GM10847 (cell line): ENCODE data around the gene THAP7.

Experiments
- POLR2A ChIP-seq: IDR thresholded peaks from 2 replicates; pipeline ENCODE4 v1.6.1; 2011; ENCODE audit not compliant: insufficient read length; ENCODE audit errors: extremely low read depth

THAP7 gene

DNA sequence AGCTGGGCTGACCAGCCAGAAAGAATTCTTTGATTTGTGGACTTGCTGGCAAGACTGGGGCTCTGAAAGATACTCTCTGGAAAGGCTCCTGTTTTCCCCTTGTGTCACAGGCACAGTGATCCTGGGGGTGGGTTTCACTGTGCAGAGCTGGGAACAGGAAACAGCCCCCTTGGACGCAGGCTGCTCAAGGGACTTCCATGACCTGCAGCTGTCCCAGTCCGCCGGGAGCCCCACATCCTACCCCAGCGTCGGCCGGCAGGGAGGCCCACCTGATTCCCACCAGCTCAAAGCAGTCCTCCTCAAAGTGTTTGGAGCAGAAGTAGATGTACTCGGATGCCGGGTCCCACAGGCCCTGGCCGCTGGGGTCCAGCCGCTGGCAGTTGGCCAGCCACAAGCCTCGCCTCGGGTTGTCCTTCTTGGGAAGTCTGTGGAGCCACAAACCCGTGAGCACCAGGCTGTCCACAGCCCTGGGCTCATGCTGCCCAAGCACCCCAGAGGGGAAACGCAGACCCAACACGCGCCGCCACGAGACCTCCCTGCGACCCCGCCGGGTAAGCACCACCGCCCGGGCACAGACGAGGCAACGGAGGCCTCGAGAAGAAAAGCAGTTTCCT lies 824 bp downstream of the THAP7 start:
- no peak for TF ChIP-seq POLR2A

DNA sequence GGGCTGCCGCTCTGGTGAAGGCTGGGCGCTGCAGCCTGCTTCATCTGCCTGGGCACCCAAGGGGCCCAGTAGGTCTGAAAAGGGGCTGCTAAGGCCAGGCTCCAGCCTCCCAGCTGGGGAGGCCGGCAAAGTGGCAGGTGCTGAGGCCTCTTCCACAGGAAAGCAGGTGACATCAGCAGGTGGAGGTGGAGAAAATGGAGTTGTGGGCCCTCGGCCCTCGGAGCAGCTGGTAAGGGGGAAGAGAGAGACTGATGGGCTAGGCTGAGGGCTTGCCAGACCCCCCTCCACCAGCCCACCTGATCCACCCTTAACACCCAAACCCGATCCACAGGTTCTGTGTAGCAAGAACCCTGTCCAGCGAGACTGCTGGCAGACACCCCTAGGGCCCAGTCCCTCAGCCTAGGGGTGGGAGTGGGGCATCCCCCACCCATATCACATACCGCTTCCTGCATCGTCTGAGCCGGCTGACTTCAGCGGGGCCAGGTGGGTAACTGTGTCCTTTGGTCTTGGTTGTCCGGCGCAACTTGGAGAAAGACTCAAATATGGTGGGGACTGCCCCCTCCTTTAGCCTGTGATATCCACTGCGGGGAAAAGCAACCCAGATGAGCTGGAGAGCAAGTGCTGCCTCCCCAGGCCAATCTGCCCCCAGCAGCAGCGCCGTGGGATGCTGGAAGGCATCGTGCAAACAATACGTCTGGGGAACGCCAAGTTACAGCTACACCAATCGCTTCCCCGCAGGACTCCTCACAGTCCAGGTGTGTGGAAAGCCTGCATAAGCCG lies 1.5 kb downstream of the THAP7 start:
- TF ChIP-seq POLR2A: no peak

DNA sequence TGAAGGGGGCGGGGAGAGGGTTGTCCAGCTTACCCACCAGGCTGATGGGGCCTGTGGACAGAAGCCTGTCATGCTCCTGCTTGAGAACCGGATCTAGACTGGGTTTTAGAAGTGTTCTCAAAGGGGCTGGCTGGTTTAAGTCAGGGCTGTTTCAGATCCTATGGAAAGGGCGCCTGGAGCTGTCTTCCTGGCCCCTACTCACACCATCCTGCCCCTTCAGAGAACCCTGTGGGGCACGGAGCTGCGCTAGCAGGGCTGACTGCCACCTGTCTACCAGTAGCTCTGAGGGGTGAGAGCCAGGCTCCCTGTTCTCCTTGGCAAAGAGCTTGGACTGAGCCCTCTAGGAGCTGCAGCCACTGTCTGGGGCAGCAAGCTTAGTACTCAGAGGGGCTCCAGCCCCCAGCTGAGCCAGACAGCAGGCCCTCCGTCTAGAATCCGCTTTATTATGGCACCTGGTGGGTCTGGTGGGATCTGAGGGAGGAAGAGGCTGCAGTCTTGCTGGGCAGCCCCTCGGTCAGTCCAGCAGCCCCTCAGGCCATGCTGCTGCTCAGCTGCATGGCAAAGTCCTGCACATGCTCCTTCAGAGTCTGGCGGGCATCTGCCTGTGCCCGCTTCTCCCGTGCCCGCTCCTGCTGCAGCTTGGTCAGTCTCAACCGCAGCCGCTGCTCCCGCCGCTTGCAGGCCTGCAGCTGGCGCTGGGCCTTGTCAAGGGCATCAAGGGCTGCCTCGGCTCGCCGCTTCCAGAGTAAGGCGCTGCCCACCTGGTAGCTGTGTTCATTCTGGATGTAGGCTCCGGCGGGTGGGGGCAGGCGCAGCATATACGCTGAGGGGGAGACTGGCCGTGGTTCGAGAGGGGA lies 2.3 kb downstream of the THAP7 start:
- no peak for TF ChIP-seq POLR2A

DNA sequence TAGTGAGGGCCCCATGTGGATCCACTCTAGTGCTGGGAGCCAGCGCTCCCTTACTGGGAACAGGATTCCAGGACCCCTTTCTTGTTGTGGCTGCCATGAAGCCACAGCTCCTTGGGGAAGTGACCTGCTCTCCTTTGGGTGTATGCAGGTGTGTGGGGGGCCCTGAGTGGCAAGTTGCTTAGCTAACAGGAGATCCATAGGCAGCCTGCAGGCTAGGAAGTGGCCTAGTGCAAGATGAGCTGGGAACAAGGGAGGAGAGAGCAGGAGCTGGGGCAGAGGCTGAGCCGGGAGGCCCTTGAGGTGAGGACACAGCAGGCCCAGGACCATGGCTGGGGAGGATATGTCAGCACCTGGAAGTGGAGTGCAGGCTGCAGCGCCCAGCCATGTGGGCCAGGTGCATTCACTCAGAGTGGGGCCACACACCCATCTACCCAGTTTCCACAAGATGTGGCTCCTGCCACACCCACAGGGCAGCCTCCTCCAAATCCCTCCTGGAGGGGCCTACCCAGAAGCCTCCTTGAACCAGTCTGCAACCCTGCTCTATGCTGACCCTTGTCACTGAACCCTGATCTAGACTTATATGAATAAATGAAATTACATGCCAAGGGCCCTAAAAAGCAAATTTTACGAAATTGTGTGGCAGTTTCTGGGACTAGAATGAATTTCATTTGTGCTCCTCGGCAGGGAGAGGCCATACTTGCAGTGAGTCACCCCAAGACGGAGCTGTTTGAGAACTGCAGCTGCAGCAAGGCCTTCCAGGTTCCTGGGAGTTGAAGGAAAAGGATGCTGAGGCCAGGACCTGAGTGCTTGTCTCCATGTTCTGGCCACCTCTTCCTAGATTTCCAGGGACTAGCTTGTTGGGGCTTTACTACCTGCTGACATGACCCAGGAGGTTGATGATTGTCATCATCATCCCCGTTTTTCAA lies 3.2 kb downstream of the THAP7 start:
- TF ChIP-seq POLR2A: no peak

DNA sequence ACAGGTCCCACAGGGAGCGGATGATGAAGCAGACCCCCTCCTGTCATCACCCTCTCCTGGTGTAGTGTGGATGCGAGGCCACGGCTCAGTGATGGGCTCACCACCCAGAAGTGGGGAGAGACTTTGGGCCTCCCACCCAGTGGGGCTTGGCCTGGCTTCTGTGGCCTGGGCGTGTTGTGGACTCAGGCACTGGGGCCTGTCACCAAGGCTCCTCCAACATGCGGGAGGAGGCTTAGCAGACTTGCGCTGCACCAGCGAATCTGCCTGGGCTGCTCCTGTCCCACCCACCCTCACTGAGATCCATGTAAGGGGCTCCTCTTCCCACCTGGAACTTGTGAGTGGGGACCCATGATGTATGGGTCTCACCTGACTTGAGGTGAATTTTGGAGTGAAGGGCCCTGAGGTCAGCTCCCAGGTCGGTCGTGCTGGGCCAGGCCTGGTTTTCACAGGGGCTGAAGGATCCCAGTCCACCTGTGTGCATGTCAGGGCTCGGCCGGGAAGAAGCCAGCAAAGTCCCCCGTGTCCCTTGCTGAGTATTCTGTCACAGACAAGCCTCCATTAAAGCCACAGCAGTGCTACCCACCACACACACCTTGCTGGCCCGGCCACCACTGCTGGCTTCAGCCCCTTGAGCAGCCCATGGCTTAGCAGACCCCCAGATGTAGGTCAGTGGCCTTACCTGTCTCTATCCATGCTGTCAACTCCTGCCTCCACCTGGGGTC lies 4.2 kb downstream of the THAP7 start:
- no peak for TF ChIP-seq POLR2A

DNA sequence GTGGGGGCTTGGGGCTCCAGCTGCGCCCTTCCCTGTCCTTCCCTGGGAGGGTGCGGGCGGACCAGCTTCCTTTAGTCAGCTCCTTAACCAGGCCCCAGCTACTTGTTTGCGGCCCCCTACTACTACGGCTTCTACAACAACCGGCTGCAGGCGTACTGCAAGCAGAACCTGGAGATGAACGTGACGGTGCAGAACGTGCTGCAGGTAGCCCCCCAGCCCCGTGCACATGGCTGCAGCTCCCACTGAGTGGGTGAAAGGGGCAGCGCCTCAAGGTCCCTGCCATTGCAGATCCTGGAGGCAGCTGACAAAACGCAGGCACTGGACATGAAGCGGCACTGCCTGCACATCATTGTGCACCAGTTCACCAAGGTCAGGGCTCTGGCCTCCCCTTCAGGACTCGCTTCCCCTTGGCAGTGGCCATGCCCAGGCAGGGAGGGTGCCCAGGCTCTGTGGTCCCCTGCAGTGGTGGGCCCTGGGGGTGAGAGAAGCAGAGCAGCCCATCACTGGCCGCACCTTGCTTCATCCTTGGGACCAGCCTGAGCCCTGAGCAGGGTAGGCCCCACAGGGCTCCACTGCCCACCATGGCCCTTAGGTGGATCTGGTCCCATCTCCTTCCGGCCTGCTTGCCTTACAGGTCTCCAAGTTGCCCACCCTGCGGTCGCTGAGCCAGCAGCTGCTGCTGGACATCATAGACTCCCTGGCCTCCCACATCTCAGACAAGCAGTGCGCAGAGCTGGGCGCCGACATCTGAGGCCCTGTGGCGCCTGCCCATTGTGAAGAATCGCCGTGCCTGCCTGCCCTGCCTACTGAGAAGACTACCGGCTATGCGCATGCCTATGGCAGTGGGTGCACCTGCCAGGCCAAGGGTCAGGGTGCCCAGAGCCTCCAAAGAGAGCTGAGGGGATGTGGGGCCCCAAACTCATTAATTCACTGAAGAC lies 5.1 kb downstream of the THAP7 start:
- TF ChIP-seq POLR2A: no peak

DNA sequence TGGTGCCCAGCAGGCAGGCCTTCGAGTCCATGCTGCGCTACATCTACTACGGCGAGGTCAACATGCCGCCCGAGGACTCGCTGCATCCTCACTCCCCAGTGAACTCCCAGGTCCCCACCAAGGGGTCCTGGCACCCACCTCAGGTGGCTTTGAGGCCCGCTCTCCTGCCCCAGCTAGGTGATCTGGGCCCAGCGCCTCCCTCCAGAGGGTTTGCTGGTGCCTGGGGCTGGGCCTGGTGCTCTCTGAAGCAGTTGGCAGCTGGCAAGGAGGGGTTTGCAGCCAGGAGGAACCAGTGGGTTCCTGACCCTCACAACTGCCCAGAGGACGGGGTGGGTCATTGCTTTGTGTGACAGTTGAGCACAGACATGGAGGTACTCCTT lies 5.9 kb downstream of the THAP7 start:
- TF ChIP-seq POLR2A: no peak

DNA sequence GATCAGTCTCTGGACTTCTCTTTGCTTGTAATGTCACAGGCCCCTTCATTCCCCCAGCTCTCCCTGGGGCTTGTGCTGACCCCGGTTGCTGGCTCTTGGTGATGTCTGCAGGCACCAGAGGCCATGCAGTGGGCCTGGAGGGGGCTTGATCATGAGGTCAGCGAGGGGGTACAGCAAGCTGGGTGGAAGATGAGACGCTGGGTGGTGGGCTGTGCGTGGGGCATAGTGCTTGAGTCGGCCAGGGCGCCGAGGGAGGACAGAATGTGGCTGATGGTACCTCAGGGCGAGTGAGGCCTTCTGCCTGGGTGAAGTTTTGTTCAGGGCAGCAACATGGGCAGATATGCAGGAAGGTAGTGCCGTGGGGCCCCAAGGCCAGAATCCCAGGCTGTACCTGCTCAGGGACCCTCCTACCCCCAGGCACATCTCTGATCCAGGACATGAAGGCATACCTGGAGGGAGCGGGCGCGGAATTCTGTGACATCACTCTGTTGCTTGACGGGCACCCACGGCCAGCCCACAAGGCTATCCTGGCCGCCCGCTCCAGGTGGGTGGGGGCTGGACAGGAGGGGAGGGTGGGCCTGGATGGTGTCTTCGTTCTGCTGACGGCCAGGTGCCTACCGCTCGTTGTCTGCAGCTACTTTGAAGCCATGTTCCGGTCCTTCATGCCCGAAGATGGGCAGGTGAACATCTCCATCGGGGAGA lies 6.4 kb downstream of the THAP7 start:
- TF ChIP-seq POLR2A: no peak

DNA sequence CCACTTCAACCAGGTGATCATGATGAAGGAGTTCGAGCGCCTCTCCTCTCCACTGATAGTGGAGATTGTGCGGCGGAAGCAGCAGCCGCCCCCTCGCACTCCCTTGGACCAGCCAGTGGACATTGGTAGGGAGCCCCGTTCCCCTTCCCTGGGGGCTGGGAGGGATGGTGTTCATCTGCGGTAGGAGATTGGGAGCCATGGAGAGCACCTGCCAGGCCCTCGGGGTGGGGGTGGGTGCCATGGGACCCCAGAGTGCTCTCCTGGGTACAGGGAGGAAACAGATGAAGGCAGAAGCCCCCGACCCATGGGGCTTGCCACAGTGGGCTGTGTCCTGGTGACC lies 7.0 kb downstream of the THAP7 start:
- TF ChIP-seq POLR2A: no peak

DNA sequence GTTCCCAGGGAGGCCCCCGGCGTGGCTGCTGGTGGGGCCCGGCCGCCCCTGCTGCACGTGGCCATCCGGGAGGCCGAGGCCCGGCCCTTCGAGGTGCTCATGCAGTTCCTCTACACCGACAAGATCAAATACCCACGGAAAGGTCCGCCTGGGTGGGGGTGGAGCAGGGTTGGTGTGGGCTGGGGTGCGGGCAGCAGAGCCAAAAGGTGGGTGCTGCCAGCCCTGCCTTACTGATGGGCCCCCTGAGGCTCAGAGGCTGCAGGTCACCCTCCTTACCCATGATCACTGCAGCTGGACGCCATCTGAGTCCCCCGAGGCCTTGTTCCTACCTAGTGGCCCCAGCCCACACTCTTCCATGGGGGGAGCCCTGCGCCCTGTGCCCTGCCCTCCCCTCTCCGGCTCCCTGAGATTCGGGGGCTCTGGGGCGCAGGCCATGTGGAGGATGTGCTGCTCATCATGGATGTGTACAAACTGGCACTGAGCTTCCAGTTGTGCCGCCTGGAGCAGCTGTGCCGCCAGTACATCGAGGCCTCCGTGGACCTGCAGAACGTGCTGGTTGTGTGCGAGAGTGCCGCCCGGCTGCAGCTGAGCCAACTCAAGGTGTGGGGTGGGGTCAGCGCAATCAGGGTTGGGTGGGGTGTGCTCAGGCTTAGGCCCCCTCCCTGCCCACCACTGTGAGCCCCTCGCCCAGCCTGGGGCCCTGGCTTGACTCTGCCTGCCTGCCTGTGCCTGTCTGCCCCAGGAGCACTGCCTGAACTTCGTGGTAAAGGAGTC lies 7.6 kb downstream of the THAP7 start:
- TF ChIP-seq POLR2A: no peak

DNA sequence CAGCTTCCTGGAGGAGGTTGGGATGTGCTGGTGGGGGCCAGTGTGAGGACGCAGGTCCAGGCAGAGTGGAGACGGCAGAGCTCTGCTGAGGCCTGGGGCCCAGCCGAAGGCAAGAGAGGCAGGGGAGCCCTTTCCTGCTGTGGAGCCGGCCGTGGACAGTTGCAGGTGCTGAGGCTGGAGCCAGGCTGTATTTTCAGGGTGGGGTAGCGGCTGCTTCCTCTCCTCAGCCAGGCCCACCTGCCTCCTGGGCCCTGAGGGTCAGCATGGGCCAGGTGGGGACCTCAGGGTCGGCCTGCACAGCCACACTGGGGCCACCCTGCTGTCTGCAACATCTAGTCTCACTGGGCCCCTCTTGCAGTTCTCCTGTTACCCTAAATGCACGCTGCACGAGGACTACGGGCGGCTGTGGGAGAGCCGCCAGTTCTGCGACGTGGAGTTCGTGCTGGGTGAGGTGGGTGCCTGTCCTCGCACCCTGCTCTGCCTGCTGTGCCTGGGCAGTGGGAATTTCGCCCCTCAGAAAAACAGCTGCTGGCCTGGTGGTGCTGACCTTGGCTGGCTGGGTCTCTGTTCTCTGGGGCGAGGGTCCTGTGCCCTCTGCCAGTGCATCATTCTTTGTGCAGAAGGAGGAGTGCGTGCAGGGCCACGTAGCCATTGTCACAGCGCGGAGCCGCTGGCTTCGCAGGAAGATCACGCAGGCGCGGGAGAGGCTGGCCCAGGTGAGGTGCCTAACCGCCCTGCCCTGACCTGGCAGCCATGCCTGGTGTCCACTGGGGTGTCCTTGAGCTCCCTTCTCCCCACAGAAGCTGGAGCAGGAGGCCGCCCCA lies 8.4 kb downstream of the THAP7 start:
- TF ChIP-seq POLR2A: no peak
